IMR-90 (cell line): Measurements from ENCODE around the gene NMUR2. TPM values are rescaled to one million over a fixed set of nuclear protein-coding genes. Genes with fewer than 3 reads are reported as not detected.

Experiments
- ATAC-seq: fragments of 200-7000 bp; cut with Tn5 transposase; 2 replicates; pipeline ENCODE4 v1.9.1; 2020; ENCODE audit warnings: low read depth, mild to moderate bottlenecking, moderate library complexity
- BruUV-seq: library from RNA; stranded (reverse); fragments of 400-500 nt; replicated peaks from 2 replicates; lab custom pipeline; 2021; lab: Mats Ljungman, UMichigan
- CTCF ChIA-PET: fragments of 300-600 bp; formaldehyde crosslinking; extraction: SDS; loops from one replicate; lab custom pipeline; 2021; ENCODE audit warnings: antibody characterized with exemption; lab: Yijun Ruan, JAX
- POLR2A ChIA-PET: fragments of 300-600 bp; sonication (Branson Sonifier 250); formaldehyde crosslinking; loops from one replicate; lab custom pipeline; 2022; ENCODE audit warnings: antibody characterized with exemption; ENCODE audit not compliant: unreplicated experiment; lab: Charles Lee
- DNase-seq: peaks from one replicate; pipeline ENCODE4 v3.0.0; 2013
- H2AFZ ChIP-seq: replicated peaks from 2 replicates; pipeline ENCODE3; 2013; ENCODE audit warnings: low read length, mild to moderate bottlenecking; ENCODE audit not compliant: poor library complexity
- H2AK5ac ChIP-seq: 2 replicates; pipeline ENCODE4 v1.6.1; 2013; ENCODE audit warnings: low read depth, low read length, inconsistent platforms
- H2AK9ac ChIP-seq: replicated peaks from 2 replicates; pipeline ENCODE3; 2013; ENCODE audit warnings: mild to moderate bottlenecking, low read depth, low read length, moderate library complexity; ENCODE audit not compliant: poor library complexity
- H2BK120ac ChIP-seq: 2 replicates; pipeline ENCODE4 v1.6.1; 2013; ENCODE audit warnings: low read depth, low read length, inconsistent platforms
- H2BK15ac ChIP-seq: 3 replicates; pipeline ENCODE4 v1.6.1; 2013; ENCODE audit warnings: low read depth, low read length, inconsistent platforms
- H2BK20ac ChIP-seq: 2 replicates; pipeline ENCODE4 v1.6.1; 2013; ENCODE audit warnings: low read depth, mild to moderate bottlenecking, inconsistent platforms, low read length, moderate library complexity
- H2BK5ac ChIP-seq: 2 replicates; pipeline ENCODE4 v1.6.1; 2013; ENCODE audit warnings: mild to moderate bottlenecking, low read depth, low read length, inconsistent platforms; ENCODE audit not compliant: poor library complexity, severe bottlenecking
- H3K14ac ChIP-seq: replicated peaks from 2 replicates; pipeline ENCODE4 v1.6.1; 2013; ENCODE audit warnings: low read depth, low read length, inconsistent platforms
- H3K18ac ChIP-seq: 2 replicates; pipeline ENCODE4 v1.6.1; 2013; ENCODE audit warnings: low read depth, low read length, control low read depth
- H3K23ac ChIP-seq: 2 replicates; pipeline ENCODE4 v1.6.1; 2013; ENCODE audit warnings: low read depth, low read length, inconsistent platforms
- H3K27ac ChIP-seq: 2 replicates; pipeline ENCODE4 v1.5.1; 2013; ENCODE audit warnings: mild to moderate bottlenecking, control low read depth, low read length; ENCODE audit not compliant: insufficient read depth
- H3K27me3 ChIP-seq: 2 replicates; pipeline ENCODE4 v1.6.1; 2013; ENCODE audit warnings: low read length; ENCODE audit not compliant: control insufficient read depth, insufficient read depth
- H3K36me3 ChIP-seq: 2 replicates; pipeline ENCODE4 v1.6.1; 2013; ENCODE audit warnings: low read length, mixed read lengths; ENCODE audit not compliant: control insufficient read depth, insufficient read depth
- H3K4ac ChIP-seq: 2 replicates; pipeline ENCODE4 v1.6.1; 2013; ENCODE audit warnings: low read depth, low read length, inconsistent platforms
- H3K4me1 ChIP-seq: 2 replicates; pipeline ENCODE4 v1.6.1; 2013; ENCODE audit warnings: low read length, mixed read lengths; ENCODE audit not compliant: control insufficient read depth, insufficient read depth
- H3K4me2 ChIP-seq: 2 replicates; pipeline ENCODE4 v1.6.1; 2013; ENCODE audit warnings: low read depth, mild to moderate bottlenecking, control low read depth, low read length, moderate library complexity
- H3K4me3 ChIP-seq: 2 replicates; pipeline ENCODE4 v1.5.1; 2013; ENCODE audit warnings: low read depth, mild to moderate bottlenecking, control low read depth, low read length, moderate library complexity; ENCODE audit not compliant: insufficient read depth
- H3K56ac ChIP-seq: 2 replicates; pipeline ENCODE4 v1.6.1; 2013; ENCODE audit warnings: low read length, inconsistent platforms; ENCODE audit not compliant: insufficient read depth; ENCODE audit errors: extremely low read depth
- H3K79me1 ChIP-seq, 2 experiments: 2 replicates each; pipeline ENCODE4 v1.6.1; 2013; ENCODE audit warnings: low read length in 2 of 2, inconsistent platforms in 1 of 2, low read depth in 1 of 2
- H3K9ac ChIP-seq: 2 replicates; pipeline ENCODE4 v1.6.1; 2013; ENCODE audit warnings: low read depth, low read length, control low read depth
- H3K9me1 ChIP-seq: 2 replicates; pipeline ENCODE4 v1.6.1; 2013; ENCODE audit warnings: low read length, inconsistent platforms; ENCODE audit not compliant: insufficient read depth
- H3K9me3 ChIP-seq: 2 replicates; pipeline ENCODE4 v1.6.1; 2013; ENCODE audit warnings: low read length; ENCODE audit not compliant: control insufficient read depth, insufficient read depth
- H4K20me1 ChIP-seq: 2 replicates; pipeline ENCODE4 v1.6.1; 2013; ENCODE audit warnings: low read length, inconsistent platforms; ENCODE audit not compliant: insufficient read depth
- H4K5ac ChIP-seq: 2 replicates; pipeline ENCODE4 v1.6.1; 2013; ENCODE audit warnings: mild to moderate bottlenecking, low read depth, low read length, control low read depth
- H4K8ac ChIP-seq, 2 experiments: 2 replicates each; pipeline ENCODE4 v1.6.1; 2013; ENCODE audit warnings: low read depth in 2 of 2, low read length in 2 of 2, control low read depth in 1 of 2, inconsistent platforms in 1 of 2
- H4K91ac ChIP-seq: 2 replicates; pipeline ENCODE4 v1.6.1; 2013; ENCODE audit warnings: low read depth, low read length, inconsistent platforms; ENCODE audit not compliant: insufficient read depth
- BHLHE40 ChIP-seq: fragments of 150-350 bp; IDR thresholded peaks from 2 replicates; pipeline ENCODE4 v1.6.1; 2016; ENCODE audit warnings: mild to moderate bottlenecking, low read depth, low read length
- CEBPB ChIP-seq: IDR thresholded peaks from 2 replicates; pipeline ENCODE4 v1.6.1; 2012; ENCODE audit warnings: low read depth, low read length, improper control_type of control experiment
- CHD1 ChIP-seq: IDR thresholded peaks from 2 replicates; pipeline ENCODE4 v1.6.1; 2012; ENCODE audit warnings: low read depth, low read length, improper control_type of control experiment
- CTCF ChIP-seq: conservative IDR thresholded peaks from 2 replicates; pipeline ENCODE4 v1.5.1; 2012; ENCODE audit warnings: mild to moderate bottlenecking, low read depth, low read length, improper control_type of control experiment
- FOS ChIP-seq: fragments of 150-350 bp; IDR thresholded peaks from 2 replicates; pipeline ENCODE4 v1.6.1; 2016; ENCODE audit warnings: low read depth, low read length
- MAFK ChIP-seq: IDR thresholded peaks from 2 replicates; pipeline ENCODE4 v1.6.1; 2012; ENCODE audit warnings: low read depth, low read length, improper control_type of control experiment
- MAZ ChIP-seq: IDR thresholded peaks from 2 replicates; pipeline ENCODE4 v1.6.1; 2012; ENCODE audit warnings: low read depth, mild to moderate bottlenecking, low read length, improper control_type of control experiment, moderate library complexity, borderline replicate concordance
- MXI1 ChIP-seq: IDR thresholded peaks from 2 replicates; pipeline ENCODE4 v1.6.1; 2012; ENCODE audit warnings: low read depth, mild to moderate bottlenecking, low read length, moderate library complexity, borderline replicate concordance
- NFE2L2 ChIP-seq: fragments of 150-350 bp; IDR thresholded peaks from 2 replicates; pipeline ENCODE4 v1.6.1; 2016; ENCODE audit warnings: low read depth, mild to moderate bottlenecking, low read length
- POLR2A ChIP-seq: IDR thresholded peaks from 2 replicates; pipeline ENCODE4 v1.6.1; 2012; ENCODE audit warnings: mild to moderate bottlenecking, low read depth, low read length
- RFX5 ChIP-seq: IDR thresholded peaks from 2 replicates; pipeline ENCODE4 v1.8.0; 2012; ENCODE audit warnings: low read depth, mild to moderate bottlenecking, low read length, moderate library complexity
- USF2 ChIP-seq: fragments of 150-350 bp; IDR thresholded peaks from 2 replicates; pipeline ENCODE4 v1.6.1; 2017; ENCODE audit warnings: mild to moderate bottlenecking, antibody characterized with exemption, low read length, low read depth
- WGBS, 2 experiments: methylation state at CpG; one replicate each; pipeline versions ENCODE4 v1.1.5 to v1.1.7; 2013; ENCODE audit warnings: missing lambda C conversion rate in 2 of 2; ENCODE audit not compliant: insufficient read length in 1 of 2; ENCODE audit errors: extremely low coverage in 2 of 2; 5-methylcytosine and 5-hydroxymethylcytosine counted together
- dilution Hi-C: fragments of 300-500 bp; cut with HindIII; formaldehyde crosslinking; loops from one replicate; pipeline ENCODE4 v1.14.3; 2018; ENCODE audit warnings: low sequenced_read_pairs; ENCODE audit not compliant: unreplicated experiment
- in situ Hi-C: fragments of 300-500 bp; cut with MboI; formaldehyde crosslinking; loops from 3 replicates; pipeline ENCODE4 v1.14.3; 2019; ENCODE audit warnings: low sequenced_read_pairs, inconsistent platforms, mixed read lengths
- intact Hi-C: fragments of 100-400 bp; cut with micrococcal nuclease; formaldehyde crosslinking; loops from 2 replicates; pipeline ENCODE4 v1.10.0; 2022
- polyA plus RNA-seq, 3 experiments: library from polyadenylated mRNA; depleted of rRNA; stranded (reverse); fragments of >200 nt; gene quantifications; 2 replicates each; pipeline ENCODE4 v1.2.3, GENCODE V29; 2012; ENCODE audit warnings: low replicate concordance in 1 of 3
- total RNA-seq: library from RNA; depleted of rRNA; stranded (reverse); fragments of >200 nt; gene quantifications from 2 replicates; pipeline ENCODE4 v1.2.3, GENCODE V29; 2012

Gene NMUR2
- total and polyA plus RNA-seq, 2 of the 4 experiments (the other 2 are of a cell fraction) = not detected

- Histone ChIP-seq H3K27me3 (no peaks in the 10 kb centered on the region), H3K4me3 (no peak overlapping the region), H3K36me3 (no peaks in the 10 kb centered on the region), H2BK120ac (no peak overlapping the region), H3K18ac (no peak overlapping the region), H3K14ac (no peak overlapping the region), H2BK20ac (no peak overlapping the region), H2AK9ac (no peak overlapping the region), H4K20me1 (no peaks in the 10 kb centered on the region), H2AK5ac (no peak overlapping the region), H3K9me1 (no peaks in the 10 kb centered on the region), H3K79me1 (no peaks in the 10 kb centered on the region), H4K8ac (no peak overlapping the region), H3K23ac (no peak overlapping the region), H3K9ac (no peak overlapping the region), H2BK5ac (no peak overlapping the region), H2BK15ac (no peak overlapping the region), H4K91ac (no peak overlapping the region), H3K4ac (no peak overlapping the region), H3K56ac (no peak overlapping the region), H3K9me3 (peaks cover 4% of the 10 kb centered on the region; the same call in 1 of the 2 replicates), H3K4me2 (no peak overlapping the region), H3K27ac (no peak overlapping the region), H2AFZ (no peak overlapping the region), H4K5ac (no peak overlapping the region), H3K4me1 (no peaks in the 10 kb centered on the region)
- BruUV-seq = no TSS peak
- DNase-seq (no peak), ATAC-seq (no peak)
- ChIA-PET POLR2A (no interaction called here), CTCF (no interaction called here)
- TF ChIP-seq MAFK (no peak), RFX5 (no peak), FOS (no peak), POLR2A (no peak), CTCF (no peak), BHLHE40 (no peak), NFE2L2 (no peak), USF2 (no peak), MXI1 (no peak), CEBPB (no peak), MAZ (no peak), CHD1 (no peak)
- dilution Hi-C loops (no loop called here), in situ Hi-C loops (no loop called here), intact Hi-C loops (no loop called here)
- no CpG with 5 or more reads among the region's 9 CpGs for WGBS, 2 experiments
Measured at GRCh38 chr5:152358861-152359568, 46.1 kb downstream of the NMUR2 start.
